ENCODE data around the gene SAMD4B.

The SAMD4B gene

GRCh38 chr19:39416152-39417120 lies 74.2 kb downstream of the SAMD4B start:
- no peak overlapping the region for H3K4me3 ChIP-seq (ENCODE audit: control insufficient read depth, low read depth, low read length)
- no peak for DNase-seq (ENCODE audit: low read depth)
- TF ChIP-seq, protein P1, sequence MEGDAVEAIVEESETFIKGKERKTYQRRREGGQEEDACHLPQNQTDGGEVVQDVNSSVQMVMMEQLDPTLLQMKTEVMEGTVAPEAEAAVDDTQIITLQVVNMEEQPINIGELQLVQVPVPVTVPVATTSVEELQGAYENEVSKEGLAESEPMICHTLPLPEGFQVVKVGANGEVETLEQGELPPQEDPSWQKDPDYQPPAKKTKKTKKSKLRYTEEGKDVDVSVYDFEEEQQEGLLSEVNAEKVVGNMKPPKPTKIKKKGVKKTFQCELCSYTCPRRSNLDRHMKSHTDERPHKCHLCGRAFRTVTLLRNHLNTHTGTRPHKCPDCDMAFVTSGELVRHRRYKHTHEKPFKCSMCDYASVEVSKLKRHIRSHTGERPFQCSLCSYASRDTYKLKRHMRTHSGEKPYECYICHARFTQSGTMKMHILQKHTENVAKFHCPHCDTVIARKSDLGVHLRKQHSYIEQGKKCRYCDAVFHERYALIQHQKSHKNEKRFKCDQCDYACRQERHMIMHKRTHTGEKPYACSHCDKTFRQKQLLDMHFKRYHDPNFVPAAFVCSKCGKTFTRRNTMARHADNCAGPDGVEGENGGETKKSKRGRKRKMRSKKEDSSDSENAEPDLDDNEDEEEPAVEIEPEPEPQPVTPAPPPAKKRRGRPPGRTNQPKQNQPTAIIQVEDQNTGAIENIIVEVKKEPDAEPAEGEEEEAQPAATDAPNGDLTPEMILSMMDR (conservative IDR thresholded peaks at IDR 0.05; ENCODE audit: control insufficient read depth, insufficient read depth, low read depth, low read length): no peak

- DNase-seq (ENCODE audit: low read depth): no peak
- TF ChIP-seq, protein P1 (conservative IDR thresholded peaks at IDR 0.05; ENCODE audit: control insufficient read depth, insufficient read depth, low read depth, low read length): no peak
- H3K4me3 ChIP-seq (ENCODE audit: control insufficient read depth, low read depth, low read length): no peak overlapping the region
These were observed 75.4 kb downstream of the SAMD4B start for GRCh38 chr19:39417463-39418181.

GRCh38 chr19:39419003-39419402 lies 76.8 kb downstream of the SAMD4B start:
- H3K4me3 ChIP-seq (ENCODE audit: control insufficient read depth, low read depth, low read length): no peak overlapping the region
- TF ChIP-seq, protein P1 (conservative IDR thresholded peaks at IDR 0.05; ENCODE audit: control insufficient read depth, insufficient read depth, low read depth, low read length): no peak
- DNase-seq (ENCODE audit: low read depth): peak; percentile 36

- DNase-seq (ENCODE audit: low read depth): no peak
- no peak overlapping the region for H3K4me3 ChIP-seq (ENCODE audit: control insufficient read depth, low read depth, low read length)
- TF ChIP-seq, protein P1 (conservative IDR thresholded peaks at IDR 0.05; ENCODE audit: control insufficient read depth, insufficient read depth, low read depth, low read length): no peak
These were observed 78.5 kb downstream of the SAMD4B start for GRCh38 chr19:39420769-39421168.

DNA sequence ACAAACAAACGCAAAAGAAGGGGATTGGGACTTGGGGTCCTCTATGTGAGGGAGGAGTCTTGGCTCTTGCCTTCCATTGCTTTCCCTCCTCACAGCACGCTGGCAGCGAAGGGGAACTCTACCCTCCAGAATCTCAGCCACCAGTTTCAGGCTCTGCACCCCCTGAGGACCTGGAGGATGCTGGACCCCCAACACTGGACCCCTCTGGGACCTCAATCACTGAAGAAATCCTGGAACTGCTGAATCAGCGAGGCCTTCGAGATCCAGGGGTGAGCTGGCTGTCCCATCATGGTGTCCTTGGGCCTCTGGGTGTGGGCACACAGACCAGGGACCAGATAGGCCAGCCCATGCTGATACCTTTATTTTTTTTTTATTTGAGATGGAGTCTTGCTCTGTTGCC lies 79.8 kb downstream of the SAMD4B start:
- no peak for DNase-seq (ENCODE audit: low read depth)

More for the DNA sequence above, 79.8 kb downstream of the SAMD4B start:
- H3K4me3 ChIP-seq (ENCODE audit: control insufficient read depth, low read depth, low read length): no peak overlapping the region
- TF ChIP-seq, protein P1 (conservative IDR thresholded peaks at IDR 0.05; ENCODE audit: control insufficient read depth, insufficient read depth, low read depth, low read length): no peak
